Mammary epithelial cell (primary cell): ENCODE results near the gene SLCO1B3.

Experiments
- CTCF ChIP-seq, 2 donors: IDR thresholded peaks in 1 of 2; conservative IDR thresholded peaks in 1 of 2; 2 replicates each; pipeline ENCODE4 v1.5.1; 2011 to 2012; ENCODE audit warnings: inconsistent platforms in 2 of 2, low read length in 2 of 2, mild to moderate bottlenecking in 2 of 2, control low read depth in 1 of 2, low read depth in 1 of 2; ENCODE audit not compliant: insufficient read depth in 1 of 2; ENCODE audit errors: extremely low read depth in 1 of 2
- EZH2 ChIP-seq: IDR thresholded peaks from 2 replicates; pipeline ENCODE4 v1.6.1; 2012; ENCODE audit warnings: low read length, inconsistent platforms, borderline replicate concordance

DNA sequence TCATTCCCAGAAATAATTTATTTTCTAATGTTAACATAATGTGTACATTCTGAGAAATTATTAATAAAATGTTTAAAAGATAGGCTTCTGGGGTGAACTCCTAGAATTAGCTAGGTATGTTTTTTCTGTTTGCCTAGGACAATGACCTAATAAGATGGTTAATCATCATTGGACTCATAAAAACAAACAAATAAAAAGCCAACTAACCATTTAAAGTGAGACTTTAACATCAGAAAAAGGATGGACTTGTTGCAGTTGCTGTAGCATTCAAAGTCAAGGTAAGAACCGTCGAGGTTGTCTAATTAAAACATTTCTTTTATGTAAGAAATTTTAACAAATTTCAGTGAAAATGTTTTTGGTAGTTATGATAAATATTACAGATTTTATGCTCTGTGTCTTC is at the start of gene SLCO1B3:
- TF ChIP-seq CTCF (conservative IDR thresholded peaks at IDR 0.05 in 1 of 2, IDR thresholded peaks at IDR 0.05 in 1 of 2; ENCODE audit: extremely low read depth in 1 of 2, insufficient read depth in 1 of 2, low read depth in 1 of 2, low read length in 2 of 2) (no peak), EZH2 (no peak)
